Osteoblast (primary cell): ENCODE measurements around the gene COL4A6. TPM values are rescaled to one million over a fixed set of nuclear protein-coding genes. Genes with fewer than 3 reads are reported as not detected.

Experiments
- DNase-seq: peaks from one replicate; pipeline ENCODE4 v3.0.0; 2011; ENCODE audit warnings: low spot score, mixed read lengths; ENCODE audit not compliant: insufficient read length; ENCODE audit errors: missing footprints
- H2AFZ ChIP-seq: 2 replicates; pipeline ENCODE4 v1.6.0; 2011; ENCODE audit warnings: mild to moderate bottlenecking, low read length
- H3K27ac ChIP-seq: 2 replicates; pipeline ENCODE4 v1.5.1; 2011; ENCODE audit warnings: mild to moderate bottlenecking, low read depth, low read length, moderate library complexity
- H3K27me3 ChIP-seq: 2 replicates; pipeline ENCODE4 v1.6.0; 2012; ENCODE audit warnings: mild to moderate bottlenecking, control low read depth, inconsistent platforms, low read length, moderate library complexity; ENCODE audit not compliant: insufficient read depth
- H3K36me3 ChIP-seq: 2 replicates; pipeline ENCODE4 v1.5.1; 2011; ENCODE audit warnings: mild to moderate bottlenecking, low read length, control low read depth, moderate library complexity; ENCODE audit not compliant: insufficient read depth
- H3K4me1 ChIP-seq: 2 replicates; pipeline ENCODE4 v1.5.1; 2011; ENCODE audit warnings: mild to moderate bottlenecking, low read length, control low read depth, moderate library complexity; ENCODE audit not compliant: insufficient read depth
- H3K4me2 ChIP-seq: 2 replicates; pipeline ENCODE4 v1.6.0; 2011; ENCODE audit warnings: mild to moderate bottlenecking, low read length; ENCODE audit not compliant: insufficient read depth
- H3K4me3 ChIP-seq: fragments of 200-600 bp; sonication (generic); 3 replicates; pipeline ENCODE4 v1.5.1; 2012; ENCODE audit warnings: mild to moderate bottlenecking, low read length, inconsistent platforms; ENCODE audit not compliant: insufficient read depth
- H3K79me2 ChIP-seq: 2 replicates; pipeline ENCODE4 v1.6.0; 2012; ENCODE audit warnings: mild to moderate bottlenecking, low read length, control low read depth, inconsistent platforms; ENCODE audit not compliant: insufficient read depth
- H3K9me3 ChIP-seq: 2 replicates; pipeline ENCODE4 v1.5.1; 2011; ENCODE audit warnings: low read depth, low read length, control low read depth
- H4K20me1 ChIP-seq: 2 replicates; pipeline ENCODE4 v1.6.0; 2012; ENCODE audit warnings: mild to moderate bottlenecking, low read length, control low read depth; ENCODE audit not compliant: insufficient read depth
- total RNA-seq: library from RNA; depleted of rRNA; stranded (reverse); fragments of >200 nt; gene quantifications from 2 replicates; pipeline ENCODE4 v1.2.3, GENCODE V29; 2012
- TF ChIP-seq, protein P1 (sequence below): IDR thresholded peaks from 2 replicates; pipeline ENCODE4 v1.5.1; 2011; ENCODE audit warnings: mild to moderate bottlenecking, low read depth, low read length, moderate library complexity; ENCODE audit errors: extremely low read depth

COL4A6 gene
- total RNA-seq, 1 donor: not detected

DNA sequence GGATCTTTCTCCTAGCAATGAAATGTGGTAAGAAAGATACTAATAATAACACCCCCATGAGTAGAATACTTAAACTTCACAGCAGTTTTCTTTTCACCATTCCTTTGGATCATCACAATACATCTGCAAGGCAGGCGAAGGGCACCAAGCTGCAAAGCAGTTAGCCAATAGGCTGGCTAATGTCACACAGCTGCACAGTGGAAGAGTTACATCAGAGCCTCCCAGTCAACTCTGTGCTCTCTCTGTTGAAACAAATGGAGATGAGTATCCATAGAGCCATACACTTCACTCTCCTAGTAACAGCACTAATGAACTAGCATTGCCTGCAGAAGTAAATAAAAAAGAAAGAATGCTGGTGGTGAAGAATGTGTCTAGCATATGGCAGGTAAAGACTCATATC is 207.6 kb downstream of the COL4A6 start:
- Histone ChIP-seq H3K79me2 (no peaks in the 10 kb centered on the region), H3K27ac (no peak overlapping the region), H4K20me1 (no peaks in the 10 kb centered on the region), H3K27me3 (peaks cover 39% of the 10 kb centered on the region), H3K9me3 (no peaks in the 10 kb centered on the region), H3K36me3 (no peaks in the 10 kb centered on the region), H3K4me2 (no peak overlapping the region), H3K4me3 (no peak overlapping the region), H2AFZ (no peak overlapping the region), H3K4me1 (no peaks in the 10 kb centered on the region)
- DNase-seq: peak; percentile 31
- TF ChIP-seq, protein P1, sequence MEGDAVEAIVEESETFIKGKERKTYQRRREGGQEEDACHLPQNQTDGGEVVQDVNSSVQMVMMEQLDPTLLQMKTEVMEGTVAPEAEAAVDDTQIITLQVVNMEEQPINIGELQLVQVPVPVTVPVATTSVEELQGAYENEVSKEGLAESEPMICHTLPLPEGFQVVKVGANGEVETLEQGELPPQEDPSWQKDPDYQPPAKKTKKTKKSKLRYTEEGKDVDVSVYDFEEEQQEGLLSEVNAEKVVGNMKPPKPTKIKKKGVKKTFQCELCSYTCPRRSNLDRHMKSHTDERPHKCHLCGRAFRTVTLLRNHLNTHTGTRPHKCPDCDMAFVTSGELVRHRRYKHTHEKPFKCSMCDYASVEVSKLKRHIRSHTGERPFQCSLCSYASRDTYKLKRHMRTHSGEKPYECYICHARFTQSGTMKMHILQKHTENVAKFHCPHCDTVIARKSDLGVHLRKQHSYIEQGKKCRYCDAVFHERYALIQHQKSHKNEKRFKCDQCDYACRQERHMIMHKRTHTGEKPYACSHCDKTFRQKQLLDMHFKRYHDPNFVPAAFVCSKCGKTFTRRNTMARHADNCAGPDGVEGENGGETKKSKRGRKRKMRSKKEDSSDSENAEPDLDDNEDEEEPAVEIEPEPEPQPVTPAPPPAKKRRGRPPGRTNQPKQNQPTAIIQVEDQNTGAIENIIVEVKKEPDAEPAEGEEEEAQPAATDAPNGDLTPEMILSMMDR: no peak

DNA sequence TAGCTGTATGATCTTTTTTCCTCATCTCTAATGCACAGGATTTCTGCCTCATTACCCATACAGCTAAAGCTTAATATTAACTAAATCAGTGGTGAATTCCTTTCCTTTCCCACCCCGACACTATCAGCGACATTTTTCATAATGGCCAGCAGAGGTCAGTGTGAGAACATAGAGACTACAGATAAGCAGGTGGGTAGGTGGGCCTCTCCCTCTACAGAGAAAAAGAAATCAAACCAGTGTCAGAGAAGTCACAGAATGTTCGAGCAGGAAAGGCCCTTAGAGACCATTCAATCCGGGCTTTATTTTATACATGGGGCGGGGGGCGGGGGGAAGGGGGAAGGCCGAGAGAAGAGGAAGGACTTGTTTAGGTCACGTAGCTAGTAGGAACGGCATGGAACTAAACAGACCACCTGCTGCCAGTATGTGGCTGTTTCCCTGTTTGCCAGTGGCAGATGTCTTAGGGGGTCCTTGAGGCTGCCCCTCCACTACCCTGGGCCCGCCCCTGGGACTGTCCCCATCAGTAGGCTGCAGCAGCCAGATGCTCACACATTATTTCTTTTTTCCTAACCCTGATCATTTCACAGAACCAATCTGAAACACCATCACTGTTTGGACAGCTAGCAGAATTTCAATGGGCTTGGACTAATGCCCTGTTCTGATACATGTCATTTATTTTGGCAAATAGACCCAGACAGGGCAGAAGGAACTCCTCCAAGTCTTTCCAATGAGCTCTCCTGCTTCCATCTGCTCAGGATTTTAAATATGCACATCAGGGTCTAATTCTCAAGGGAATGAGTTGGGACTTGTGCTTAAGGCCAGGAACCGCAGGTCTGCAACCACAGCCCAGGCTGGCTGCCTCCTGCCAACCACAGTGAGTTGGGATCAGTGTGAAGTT is 213.2 kb downstream of the COL4A6 start:
- Histone ChIP-seq H3K4me1 (no peaks in the 10 kb centered on the region), H3K79me2 (no peaks in the 10 kb centered on the region), H3K27ac (no peak overlapping the region), H3K4me3 (no peak overlapping the region), H2AFZ (no peak overlapping the region), H4K20me1 (no peaks in the 10 kb centered on the region), H3K27me3 (peaks cover 33% of the 10 kb centered on the region), H3K36me3 (no peaks in the 10 kb centered on the region), H3K4me2 (no peak overlapping the region), H3K9me3 (no peaks in the 10 kb centered on the region)
- TF ChIP-seq, protein P1: peak; percentile 53
- no peak for DNase-seq

DNA sequence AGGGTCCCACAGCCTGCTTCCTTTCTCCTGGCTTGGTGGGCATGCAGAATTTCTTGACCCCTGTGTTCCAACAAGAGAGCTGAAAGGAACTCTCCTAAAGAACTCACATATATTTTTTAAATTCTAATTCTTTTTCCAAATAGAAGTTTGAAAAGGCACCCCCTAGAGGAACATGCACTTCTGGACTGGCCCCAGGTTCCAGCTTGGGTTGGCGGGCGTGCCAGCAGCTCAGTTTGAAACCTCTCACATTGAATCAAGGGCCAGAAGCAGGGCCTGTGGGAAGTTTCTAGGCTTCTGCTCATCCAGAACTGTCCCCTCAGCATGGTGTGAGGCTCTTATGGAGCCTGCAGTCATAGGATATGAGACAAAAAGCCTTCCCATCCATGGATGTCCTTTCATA is 214.0 kb downstream of the COL4A6 start:
- H3K79me2 ChIP-seq: no peaks in the 10 kb centered on the region
- no peaks in the 10 kb centered on the region for H3K9me3 ChIP-seq
- no peak overlapping the region for H3K27ac ChIP-seq
- H3K4me1 ChIP-seq: no peaks in the 10 kb centered on the region
- no peaks in the 10 kb centered on the region for H3K36me3 ChIP-seq
- TF ChIP-seq, protein P1: no peak
- DNase-seq: peak; percentile 51
- no peak overlapping the region for H3K4me3 ChIP-seq
- no peak overlapping the region for H3K4me2 ChIP-seq
- H2AFZ ChIP-seq: no peak overlapping the region
- H4K20me1 ChIP-seq: no peaks in the 10 kb centered on the region
- H3K27me3 ChIP-seq: peaks cover 32% of the 10 kb centered on the region

DNA sequence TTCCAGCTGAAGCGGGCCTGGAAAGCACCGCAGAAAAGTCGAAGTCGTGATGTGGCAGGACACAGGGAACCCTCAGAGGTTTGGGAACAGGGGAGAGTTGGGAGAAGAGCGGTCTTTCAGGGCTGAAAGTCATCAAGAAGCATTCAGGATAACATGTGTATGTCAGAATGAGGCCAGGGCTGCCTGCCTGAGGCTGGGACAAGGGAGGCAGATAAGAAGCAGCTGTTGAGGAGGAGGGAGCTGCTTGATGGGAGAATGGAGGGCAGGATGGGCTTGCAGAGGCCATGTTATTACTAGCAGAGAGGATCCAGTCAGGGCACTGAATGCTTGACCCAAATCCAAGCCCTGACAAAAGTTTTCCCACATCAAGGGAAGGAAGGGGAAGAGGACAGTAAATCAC is 214.6 kb downstream of the COL4A6 start:
- H3K9me3 ChIP-seq: no peaks in the 10 kb centered on the region
- no peaks in the 10 kb centered on the region for H3K4me1 ChIP-seq
- no peaks in the 10 kb centered on the region for H3K36me3 ChIP-seq
- H3K27ac ChIP-seq: no peak overlapping the region
- no peaks in the 10 kb centered on the region for H4K20me1 ChIP-seq
- no peak overlapping the region for H2AFZ ChIP-seq
- peak; percentile 30 for DNase-seq
- TF ChIP-seq, protein P1: no peak
- no peak overlapping the region for H3K4me3 ChIP-seq
- no peak overlapping the region for H3K4me2 ChIP-seq
- H3K27me3 ChIP-seq: peaks cover 31% of the 10 kb centered on the region
- no peaks in the 10 kb centered on the region for H3K79me2 ChIP-seq
